SK-N-MC (cell line): ENCODE measurements around the gene ADCY2.

ENCODE experiments used
- EZH2 ChIP-seq: fragments of 200-600 bp; sonication (generic); IDR thresholded peaks from one replicate; pipeline ENCODE4 v1.6.1; 2017; ENCODE audit warnings: antibody characterized with exemption
- POLR2AphosphoS5 ChIP-seq: IDR thresholded peaks from 2 replicates; pipeline ENCODE4 v1.6.1; 2012; ENCODE audit warnings: mild to moderate bottlenecking, low read depth, low read length, borderline replicate concordance

GRCh38 chr5:7540736-7541485 is 145.0 kb downstream of the ADCY2 start:
- TF ChIP-seq POLR2AphosphoS5 (no peak), EZH2 (no peak)
